ENCODE measurements around the gene MAML1.
A peak's percentile ranks its signal among the peaks of the same experiment; 100 is the strongest.
"Not testable (repeated sequence)": the region's sequence is repeated elsewhere in the genome, so short reads cannot be mapped to it uniquely, and the experiment has no call there.

MAML1 gene

GRCh38 chr5:179734536-179735164, 2.0 kb downstream of the MAML1 start:
- no peak overlapping the region for H3K27ac ChIP-seq (ENCODE audit: low read length)
- H3K27me3 ChIP-seq (ENCODE audit: control insufficient read depth, insufficient read depth, low read length), result no peaks in the 10 kb centered on the region
- H3K9ac ChIP-seq (ENCODE audit: low read length), result peak overlapping the region; percentile 84
- peak overlapping the region; percentile 99 for H3K4me3 ChIP-seq (ENCODE audit: low read length)
- H3K4me1 ChIP-seq (ENCODE audit: control insufficient read depth, low read depth, low read length), result peaks cover 10% of the 10 kb centered on the region
- no peaks in the 10 kb centered on the region for H3K9me3 ChIP-seq (ENCODE audit: control insufficient read depth, low read depth, low read length)
- H3K36me3 ChIP-seq (ENCODE audit: control insufficient read depth, low read depth, low read length), result peaks cover 28% of the 10 kb centered on the region

- no peak overlapping the region for H3K9ac ChIP-seq (ENCODE audit: low read length)
- no peak overlapping the region for H3K4me3 ChIP-seq (ENCODE audit: low read length)
- no peaks in the 10 kb centered on the region for H3K27me3 ChIP-seq (ENCODE audit: control insufficient read depth, insufficient read depth, low read length)
- H3K27ac ChIP-seq (ENCODE audit: low read length), result no peak overlapping the region
- peaks cover 18% of the 10 kb centered on the region for H3K36me3 ChIP-seq (ENCODE audit: control insufficient read depth, low read depth, low read length)
- no peaks in the 10 kb centered on the region for H3K9me3 ChIP-seq (ENCODE audit: control insufficient read depth, low read depth, low read length)
- peaks cover 9% of the 10 kb centered on the region for H3K4me1 ChIP-seq (ENCODE audit: control insufficient read depth, low read depth, low read length)
These were observed 6.1 kb downstream of the MAML1 start for GRCh38 chr5:179738742-179739141.

- H3K9me3 ChIP-seq (ENCODE audit: control insufficient read depth, low read depth, low read length); H3K4me1 ChIP-seq (ENCODE audit: control insufficient read depth, low read depth, low read length); H3K4me3 ChIP-seq (ENCODE audit: low read length); H3K27me3 ChIP-seq (ENCODE audit: control insufficient read depth, insufficient read depth, low read length); H3K36me3 ChIP-seq (ENCODE audit: control insufficient read depth, low read depth, low read length); H3K27ac ChIP-seq (ENCODE audit: low read length); H3K9ac ChIP-seq (ENCODE audit: low read length): not testable (repeated sequence)
These were observed 11.5 kb downstream of the MAML1 start for GRCh38 chr5:179744106-179744505.

- no peaks in the 10 kb centered on the region for H3K27me3 ChIP-seq (ENCODE audit: control insufficient read depth, insufficient read depth, low read length)
- no peaks in the 10 kb centered on the region for H3K4me1 ChIP-seq (ENCODE audit: control insufficient read depth, low read depth, low read length)
- no peak overlapping the region for H3K9ac ChIP-seq (ENCODE audit: low read length)
- H3K27ac ChIP-seq (ENCODE audit: low read length), result no peak overlapping the region
- H3K9me3 ChIP-seq (ENCODE audit: control insufficient read depth, low read depth, low read length), result no peaks in the 10 kb centered on the region
- H3K36me3 ChIP-seq (ENCODE audit: control insufficient read depth, low read depth, low read length), result no peaks in the 10 kb centered on the region
- H3K4me3 ChIP-seq (ENCODE audit: low read length), result no peak overlapping the region
These were observed 14.2 kb downstream of the MAML1 start for GRCh38 chr5:179746872-179747271.

- H3K9me3 ChIP-seq (ENCODE audit: control insufficient read depth, low read depth, low read length), result no peaks in the 10 kb centered on the region
- no peak overlapping the region for H3K9ac ChIP-seq (ENCODE audit: low read length)
- H3K36me3 ChIP-seq (ENCODE audit: control insufficient read depth, low read depth, low read length), result no peaks in the 10 kb centered on the region
- no peak overlapping the region for H3K4me3 ChIP-seq (ENCODE audit: low read length)
- H3K27me3 ChIP-seq (ENCODE audit: control insufficient read depth, insufficient read depth, low read length), result no peaks in the 10 kb centered on the region
- no peaks in the 10 kb centered on the region for H3K4me1 ChIP-seq (ENCODE audit: control insufficient read depth, low read depth, low read length)
- no peak overlapping the region for H3K27ac ChIP-seq (ENCODE audit: low read length)
These were observed 15.2 kb downstream of the MAML1 start for GRCh38 chr5:179747811-179748210.

- H3K27ac ChIP-seq (ENCODE audit: low read length), result no peak overlapping the region
- no peaks in the 10 kb centered on the region for H3K9me3 ChIP-seq (ENCODE audit: control insufficient read depth, low read depth, low read length)
- peaks cover 11% of the 10 kb centered on the region for H3K4me1 ChIP-seq (ENCODE audit: control insufficient read depth, low read depth, low read length)
- H3K4me3 ChIP-seq (ENCODE audit: low read length), result no peak overlapping the region
- no peaks in the 10 kb centered on the region for H3K36me3 ChIP-seq (ENCODE audit: control insufficient read depth, low read depth, low read length)
- H3K27me3 ChIP-seq (ENCODE audit: control insufficient read depth, insufficient read depth, low read length), result no peaks in the 10 kb centered on the region
- H3K9ac ChIP-seq (ENCODE audit: low read length), result no peak overlapping the region
These were observed 17.4 kb downstream of the MAML1 start for GRCh38 chr5:179749857-179750508.

GRCh38 chr5:179753971-179754370, 21.3 kb downstream of the MAML1 start:
- Histone ChIP-seq H3K9ac (ENCODE audit: low read length) (no peak overlapping the region), H3K4me3 (ENCODE audit: low read length) (no peak overlapping the region), H3K4me1 (ENCODE audit: control insufficient read depth, low read depth, low read length) (peaks cover 15% of the 10 kb centered on the region), H3K36me3 (ENCODE audit: control insufficient read depth, low read depth, low read length) (no peaks in the 10 kb centered on the region), H3K27ac (ENCODE audit: low read length) (no peak overlapping the region), H3K27me3 (ENCODE audit: control insufficient read depth, insufficient read depth, low read length) (no peaks in the 10 kb centered on the region), H3K9me3 (ENCODE audit: control insufficient read depth, low read depth, low read length) (no peaks in the 10 kb centered on the region)

GRCh38 chr5:179755022-179755421, 22.4 kb downstream of the MAML1 start:
- H3K4me3 ChIP-seq (ENCODE audit: low read length), result no peak overlapping the region
- no peak overlapping the region for H3K9ac ChIP-seq (ENCODE audit: low read length)
- H3K27me3 ChIP-seq (ENCODE audit: control insufficient read depth, insufficient read depth, low read length), result no peaks in the 10 kb centered on the region
- no peak overlapping the region for H3K27ac ChIP-seq (ENCODE audit: low read length)
- H3K9me3 ChIP-seq (ENCODE audit: control insufficient read depth, low read depth, low read length), result no peaks in the 10 kb centered on the region
- H3K36me3 ChIP-seq (ENCODE audit: control insufficient read depth, low read depth, low read length), result no peaks in the 10 kb centered on the region
- H3K4me1 ChIP-seq (ENCODE audit: control insufficient read depth, low read depth, low read length), result peaks cover 15% of the 10 kb centered on the region

- H3K27ac ChIP-seq (ENCODE audit: low read length), result no peak overlapping the region
- H3K27me3 ChIP-seq (ENCODE audit: control insufficient read depth, insufficient read depth, low read length), result no peaks in the 10 kb centered on the region
- H3K4me1 ChIP-seq (ENCODE audit: control insufficient read depth, low read depth, low read length), result peaks cover 26% of the 10 kb centered on the region
- no peaks in the 10 kb centered on the region for H3K9me3 ChIP-seq (ENCODE audit: control insufficient read depth, low read depth, low read length)
- H3K4me3 ChIP-seq (ENCODE audit: low read length), result no peak overlapping the region
- H3K9ac ChIP-seq (ENCODE audit: low read length), result no peak overlapping the region
- H3K36me3 ChIP-seq (ENCODE audit: control insufficient read depth, low read depth, low read length), result no peaks in the 10 kb centered on the region
These were observed 26.3 kb downstream of the MAML1 start for GRCh38 chr5:179758955-179759354.

GRCh38 chr5:179759581-179760551, 27.2 kb downstream of the MAML1 start:
- Histone ChIP-seq H3K36me3 (ENCODE audit: control insufficient read depth, low read depth, low read length) (no peaks in the 10 kb centered on the region), H3K4me3 (ENCODE audit: low read length) (no peak overlapping the region), H3K4me1 (ENCODE audit: control insufficient read depth, low read depth, low read length) (peaks cover 17% of the 10 kb centered on the region), H3K27ac (ENCODE audit: low read length) (no peak overlapping the region), H3K27me3 (ENCODE audit: control insufficient read depth, insufficient read depth, low read length) (no peaks in the 10 kb centered on the region), H3K9me3 (ENCODE audit: control insufficient read depth, low read depth, low read length) (no peaks in the 10 kb centered on the region), H3K9ac (ENCODE audit: low read length) (no peak overlapping the region)

GRCh38 chr5:179762079-179762780, 29.6 kb downstream of the MAML1 start:
- peaks cover 12% of the 10 kb centered on the region for H3K4me1 ChIP-seq (ENCODE audit: control insufficient read depth, low read depth, low read length)
- H3K9ac ChIP-seq (ENCODE audit: low read length), result no peak overlapping the region

More at GRCh38 chr5:179762079-179762780, 29.6 kb downstream of the MAML1 start:
- H3K4me3 ChIP-seq (ENCODE audit: low read length), result no peak overlapping the region
- no peak overlapping the region for H3K27ac ChIP-seq (ENCODE audit: low read length)
- no peaks in the 10 kb centered on the region for H3K27me3 ChIP-seq (ENCODE audit: control insufficient read depth, insufficient read depth, low read length)
- H3K36me3 ChIP-seq (ENCODE audit: control insufficient read depth, low read depth, low read length), result peaks cover 18% of the 10 kb centered on the region
- no peaks in the 10 kb centered on the region for H3K9me3 ChIP-seq (ENCODE audit: control insufficient read depth, low read depth, low read length)

All from iPS-18a (cell line).